Breast epithelium (tissue), 4 donors: Measurements from ENCODE around the gene AKAP8. TPM values are rescaled to one million over a fixed set of nuclear protein-coding genes. Genes with fewer than 3 reads are reported as not detected.
A peak's percentile ranks its signal among the peaks of the same experiment; 100 is the strongest.

Source experiments
- DNase-seq, 2 donors: peaks; one replicate each; pipeline ENCODE4 v3.0.0-alpha.2; 2019; ENCODE audit warnings: low spot score in 2 of 2
- H3K27ac ChIP-seq, 2 donors: fragments of 200-600 bp; sonication (generic) in 1 of 2; one replicate each; pipeline ENCODE4 v1.5.1; 2016 to 2019; ENCODE audit warnings: mild to moderate bottlenecking in 1 of 2
- H3K27me3 ChIP-seq, 2 donors: fragments of 200-600 bp; sonication (generic) in 1 of 2; one replicate each; pipeline versions ENCODE4 v1.5.1 to v1.6.0; 2017 to 2019; ENCODE audit warnings: control low read depth in 1 of 2, mild to moderate bottlenecking in 1 of 2
- H3K36me3 ChIP-seq: fragments of 200-600 bp; one replicate; pipeline ENCODE4 v1.5.1; 2019
- H3K4me1 ChIP-seq, 2 donors: fragments of 200-600 bp; sonication (generic); one replicate each; pipeline ENCODE4 v1.5.1; 2016 to 2019; ENCODE audit warnings: control low read depth in 1 of 2
- H3K4me3 ChIP-seq, 3 donors: fragments of 200-600 bp; sonication (generic); 1 replicate in 2 of 3; 2 replicates in 1 of 3; pipeline ENCODE4 v1.5.1; 2016 to 2019; ENCODE audit warnings: mild to moderate bottlenecking in 3 of 3, moderate library complexity in 2 of 3
- H3K9me3 ChIP-seq, 2 donors: fragments of 200-600 bp; sonication (generic) in 1 of 2; one replicate each; pipeline ENCODE4 v1.5.1; 2016 to 2019; ENCODE audit warnings: control low read depth in 1 of 2
- CTCF ChIP-seq, 3 donors: fragments of 450-650 bp; IDR thresholded peaks; one replicate each; pipeline ENCODE4 v1.5.1; 2016 to 2017; ENCODE audit warnings: antibody characterized with exemption in 3 of 3, mild to moderate bottlenecking in 3 of 3, moderate library complexity in 3 of 3
- POLR2A ChIP-seq: fragments of 450-650 bp; IDR thresholded peaks from one replicate; pipeline ENCODE4 v1.6.1; 2016; ENCODE audit warnings: antibody characterized with exemption, mild to moderate bottlenecking, moderate library complexity
- POLR2AphosphoS5 ChIP-seq, 3 donors: sonication (generic); formaldehyde crosslinking; IDR thresholded peaks; one replicate each; pipeline ENCODE4 v1.6.1; 2017; ENCODE audit warnings: antibody characterized with exemption in 3 of 3
- intact Hi-C: fragments of 100-400 bp; cut with DNase I; formaldehyde crosslinking; loops from one replicate; pipeline ENCODE4 v1.15.1; 2023; ENCODE audit warnings: low total_unique reads
- total RNA-seq, 3 donors: library from RNA; depleted of rRNA; stranded (reverse); fragments of >200 nt; gene quantifications; one replicate each; pipeline ENCODE4 v1.1.0, GENCODE V29; 2016

Gene AKAP8
- total RNA-seq, 3 donors from 2014 or later = 23.2 to 40.7 (median 33.4) TPM

GRCh38 chr19:15332311-15332996, 47.1 kb downstream of the AKAP8 start, which contains the start of gene BRD4:
Gene BRD4 (minus strand): TSS chr19:15332539. CDS start chr19:15273099, 59,440 bp downstream.
- H3K4me1 ChIP-seq = peaks cover 0 to 22% of the 10 kb centered on the region in 2 donors
- H3K27me3 ChIP-seq = no peaks in the 10 kb centered on the region
- no peaks in the 10 kb centered on the region for H3K36me3 ChIP-seq
- intact Hi-C loops = loop anchor here (10.0 kb wide), 2 partner anchors 68 to 148 kb away; no protein-coding TSS in a partner anchor
- peak within 1 kb of the TSS; percentile 70 to 98 (median 77) for H3K4me3 ChIP-seq
- peak; percentile 50 to 65 for DNase-seq
- no peaks in the 10 kb centered on the region for H3K9me3 ChIP-seq
- H3K27ac ChIP-seq = peak within 1 kb of the TSS; percentile 93 to 100
- TF ChIP-seq POLR2A = no peak
- TF ChIP-seq POLR2AphosphoS5 (IDR thresholded peaks at IDR 0.05) = peak in 1 of 3 donors; percentile 13
- TF ChIP-seq CTCF (IDR thresholded peaks at IDR 0.05) = no peak

GRCh38 chr19:15331419-15332310, 47.9 kb downstream of the AKAP8 start:
- H3K27ac ChIP-seq = peak overlapping the region; percentile 93 to 100
- H3K36me3 ChIP-seq = no peaks in the 10 kb centered on the region
- H3K9me3 ChIP-seq = no peaks in the 10 kb centered on the region
- H3K4me3 ChIP-seq = peak overlapping the region; percentile 70 to 98 (median 77)
- H3K27me3 ChIP-seq = no peaks in the 10 kb centered on the region
- H3K4me1 ChIP-seq = peaks cover 3 to 22% of the 10 kb centered on the region in 2 donors
- TF ChIP-seq POLR2A (no peak), CTCF (IDR thresholded peaks at IDR 0.05) (no peak), POLR2AphosphoS5 (IDR thresholded peaks at IDR 0.05) (peak in 1 of 3 donors; percentile 37)
- peak in 1 of 2 donors; percentile 39 for DNase-seq
- intact Hi-C loops = loop anchor here (10.0 kb wide), 2 partner anchors 67 to 147 kb away; no protein-coding TSS in a partner anchor

GRCh38 chr19:15330801-15331418, 48.7 kb downstream of the AKAP8 start:
- peak in 1 of 2 donors; percentile 39 for DNase-seq
- no peaks in the 10 kb centered on the region for H3K36me3 ChIP-seq
- intact Hi-C loops = loop anchor here (10.0 kb wide), 2 partner anchors 66 to 146 kb away; no protein-coding TSS in a partner anchor

GRCh38 chr19:15328312-15328711, 51.3 kb downstream of the AKAP8 start:
- Histone ChIP-seq H3K36me3 (no peaks in the 10 kb centered on the region), H3K27ac (peak overlapping the region in 1 of 2 donors; percentile 13), H3K27me3 (no peaks in the 10 kb centered on the region), H3K9me3 (no peaks in the 10 kb centered on the region), H3K4me1 (peaks cover 15 to 43% of the 10 kb centered on the region in 2 donors), H3K4me3 (peak overlapping the region in 1 of 3 donors; percentile 35)
- no peak for TF ChIP-seq POLR2A
- TF ChIP-seq POLR2AphosphoS5 (IDR thresholded peaks at IDR 0.05) = no peak
- TF ChIP-seq CTCF (IDR thresholded peaks at IDR 0.05) = no peak
- intact Hi-C loops = loop anchor here (5.0 to 10.0 kb wide), 2 partner anchors 46 to 1151 kb away; partner anchors contain the start of gene AKAP8
- DNase-seq = no peak

More at GRCh38 chr19:15330801-15331418, 48.7 kb downstream of the AKAP8 start:
- no peak for TF ChIP-seq POLR2A
- no peak for TF ChIP-seq CTCF (IDR thresholded peaks at IDR 0.05)
- H3K4me3 ChIP-seq = peak overlapping the region; percentile 70 to 98 (median 77)
- no peaks in the 10 kb centered on the region for H3K9me3 ChIP-seq
- no peaks in the 10 kb centered on the region for H3K27me3 ChIP-seq
- peaks cover 3 to 26% of the 10 kb centered on the region in 2 donors for H3K4me1 ChIP-seq
- H3K27ac ChIP-seq = peak overlapping the region; percentile 93 to 100
